GM18870 (cell line): ENCODE results near the gene MTARC1.
A peak's percentile ranks its signal among the peaks of the same experiment; 100 is the strongest.

Source experiments
- ATAC-seq: cut with Tn5 transposase; IDR thresholded peaks from one replicate; pipeline ENCODE4 v1.9.1; 2021; ENCODE audit warnings: moderate library complexity; ENCODE audit not compliant: unreplicated experiment

MTARC1 gene

GRCh38 chr1:220786337-220787068 lies at the start of gene MTARC1:
Gene MTARC1 (plus strand): TSS chr1:220786913. CDS start chr1:220786945, 32 bp downstream.
- ATAC-seq = no peak

GRCh38 chr1:220741349-220741748 lies 45.4 kb upstream of the MTARC1 start:
- no peak for ATAC-seq

GRCh38 chr1:220741825-220742224 lies 44.9 kb upstream of the MTARC1 start:
- ATAC-seq = no peak

- ATAC-seq = no peak
Measured at GRCh38 chr1:220742520-220742919, 44.2 kb upstream of the MTARC1 start.

- ATAC-seq = no peak
Measured at GRCh38 chr1:220746851-220747250, 39.9 kb upstream of the MTARC1 start.

GRCh38 chr1:220747437-220748088 lies 39.1 kb upstream of the MTARC1 start:
- no peak for ATAC-seq

- ATAC-seq = peak; percentile 78
Measured at GRCh38 chr1:220748089-220748934, 38.4 kb upstream of the MTARC1 start, which contains the start of gene MTARC2. Gene MTARC2 (plus strand): TSS chr1:220748322. CDS start chr1:220748532, 210 bp downstream.

- no peak for ATAC-seq
Measured at GRCh38 chr1:220748936-220749335, 37.8 kb upstream of the MTARC1 start.

- ATAC-seq = no peak
Measured at GRCh38 chr1:220750131-220750515, 36.6 kb upstream of the MTARC1 start.

- ATAC-seq = no peak
Measured at GRCh38 chr1:220751111-220751510, 35.6 kb upstream of the MTARC1 start.

- ATAC-seq = no peak
Measured at GRCh38 chr1:220754212-220754917, 32.3 kb upstream of the MTARC1 start.

- no peak for ATAC-seq
Measured at GRCh38 chr1:220754918-220755295, 31.8 kb upstream of the MTARC1 start.

- no peak for ATAC-seq
Measured at GRCh38 chr1:220755309-220755708, 31.4 kb upstream of the MTARC1 start.

GRCh38 chr1:220757441-220757840 lies 29.3 kb upstream of the MTARC1 start:
- ATAC-seq = no peak

- no peak for ATAC-seq
Measured at GRCh38 chr1:220759147-220759546, 27.6 kb upstream of the MTARC1 start.

- no peak for ATAC-seq
Measured at GRCh38 chr1:220761688-220762427, 24.9 kb upstream of the MTARC1 start.

GRCh38 chr1:220764757-220765156 lies 22.0 kb upstream of the MTARC1 start:
- ATAC-seq = no peak

- ATAC-seq = no peak
Measured at GRCh38 chr1:220767312-220768125, 19.2 kb upstream of the MTARC1 start.

- no peak for ATAC-seq
Measured at GRCh38 chr1:220768126-220768601, 18.5 kb upstream of the MTARC1 start.
